ENCODE data around the gene ALPK3.
"Not testable (repeated sequence)": the region's sequence is repeated elsewhere in the genome, so short reads cannot be mapped to it uniquely, and the experiment has no call there.

ALPK3 gene

GRCh38 chr15:84876269-84876668 lies 59.1 kb downstream of the ALPK3 start:
- DNase-seq, result no peak

DNA sequence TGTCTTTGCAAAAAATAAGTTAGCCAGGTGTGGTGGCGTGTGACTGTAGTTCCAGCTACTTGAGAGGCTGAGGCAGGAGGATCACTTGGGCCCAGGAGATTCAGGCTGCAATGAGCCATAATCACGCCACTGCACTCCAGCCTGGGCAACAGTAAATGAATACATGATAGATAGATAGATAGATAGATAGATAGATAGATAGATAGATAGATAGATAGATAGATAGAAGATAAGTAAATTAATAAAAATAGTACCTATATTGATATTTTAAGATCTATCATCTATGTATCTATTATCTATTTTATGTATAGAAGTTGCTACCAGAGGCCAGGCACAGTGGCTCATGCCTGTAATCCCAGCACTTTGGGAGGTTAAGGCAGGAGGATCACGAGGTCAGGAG lies 60.5 kb downstream of the ALPK3 start:
- DNase-seq, result not testable (repeated sequence)

- no peak for DNase-seq
Observed at GRCh38 chr15:84878504-84878903, 61.3 kb downstream of the ALPK3 start.

DNA sequence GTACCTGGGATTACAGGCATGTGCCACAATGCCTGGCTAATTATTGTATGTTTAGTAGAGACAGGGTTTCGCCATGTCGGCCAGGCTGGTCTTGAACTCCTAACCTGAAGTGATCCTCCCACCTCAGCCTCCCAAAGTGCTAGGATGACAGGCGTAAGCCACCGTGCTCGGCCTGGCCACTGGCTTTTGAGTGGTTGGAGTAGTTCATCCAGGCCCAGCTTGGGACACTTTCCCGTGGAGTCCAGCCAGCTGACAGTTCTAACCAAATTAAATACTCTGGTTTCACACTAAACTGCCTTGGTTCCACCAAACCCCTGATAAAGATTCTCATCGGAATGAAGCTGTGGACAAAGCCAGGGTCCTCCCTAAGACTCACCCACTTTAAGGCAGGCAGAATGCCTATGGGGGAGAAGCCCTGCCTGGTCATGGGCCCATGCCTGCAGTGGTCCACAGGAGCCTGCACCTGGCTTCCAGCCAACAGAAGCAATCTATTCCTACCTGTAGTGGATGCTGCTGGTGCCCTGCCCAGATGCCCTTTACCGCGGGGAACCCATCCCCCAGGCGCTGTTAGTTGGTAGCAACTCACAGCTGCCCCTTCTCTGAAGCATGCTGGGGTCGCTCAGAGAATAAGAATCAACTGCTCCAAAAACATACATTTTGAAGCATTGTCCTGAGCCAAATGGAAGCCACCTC lies 62.1 kb downstream of the ALPK3 start:
- DNase-seq, result no peak

- no peak for DNase-seq
Observed at GRCh38 chr15:84880007-84880406, 62.9 kb downstream of the ALPK3 start.

DNA sequence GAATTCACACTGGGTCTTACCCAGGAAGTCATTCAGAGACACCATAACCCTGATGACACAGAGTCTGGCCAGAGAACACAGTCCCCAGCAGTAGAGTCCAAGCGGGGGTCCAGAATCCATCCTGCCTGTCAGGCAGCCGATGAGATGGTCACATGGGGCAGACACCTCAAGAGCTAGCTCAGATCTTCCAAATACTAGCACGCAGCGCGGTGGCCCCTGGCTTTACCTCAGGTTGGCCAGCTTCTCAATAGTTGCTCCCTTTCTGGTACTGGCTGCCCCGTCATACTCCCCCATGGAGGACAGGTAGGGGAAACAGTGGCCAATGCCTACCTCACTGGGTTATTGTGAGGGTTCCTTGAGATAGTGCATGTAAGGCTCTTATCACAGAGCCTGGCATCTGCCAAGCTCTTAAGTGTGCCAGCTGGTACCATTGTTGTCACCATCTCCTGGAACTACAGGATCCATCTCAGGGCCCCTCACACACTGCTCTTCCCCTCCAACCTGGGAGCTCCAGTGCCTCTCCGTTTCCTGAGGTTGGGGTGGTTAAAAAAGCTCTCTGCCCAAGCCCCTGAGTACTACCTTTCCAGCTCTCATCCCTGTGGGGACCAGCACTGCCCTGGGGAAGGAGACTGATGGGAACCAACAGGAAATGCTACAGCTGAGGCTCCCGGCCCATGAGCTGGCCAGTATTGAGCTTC lies 63.8 kb downstream of the ALPK3 start:
- no peak for DNase-seq

DNA sequence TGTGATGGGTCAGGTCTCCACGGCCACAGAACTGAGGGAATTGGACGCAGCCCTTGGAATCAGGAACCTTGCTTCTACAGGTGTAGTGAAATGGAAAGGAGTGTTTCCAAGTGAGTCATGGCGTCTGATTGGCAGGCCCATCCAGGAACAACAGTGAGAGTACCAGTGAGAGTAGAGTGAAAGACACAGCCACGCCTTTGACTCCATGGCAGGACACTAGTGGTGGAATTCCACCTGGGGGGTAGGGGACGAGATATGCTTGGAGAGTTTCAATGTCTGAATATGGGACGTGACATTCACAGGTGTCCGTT lies 64.3 kb downstream of the ALPK3 start:
- DNase-seq, result no peak

DNA sequence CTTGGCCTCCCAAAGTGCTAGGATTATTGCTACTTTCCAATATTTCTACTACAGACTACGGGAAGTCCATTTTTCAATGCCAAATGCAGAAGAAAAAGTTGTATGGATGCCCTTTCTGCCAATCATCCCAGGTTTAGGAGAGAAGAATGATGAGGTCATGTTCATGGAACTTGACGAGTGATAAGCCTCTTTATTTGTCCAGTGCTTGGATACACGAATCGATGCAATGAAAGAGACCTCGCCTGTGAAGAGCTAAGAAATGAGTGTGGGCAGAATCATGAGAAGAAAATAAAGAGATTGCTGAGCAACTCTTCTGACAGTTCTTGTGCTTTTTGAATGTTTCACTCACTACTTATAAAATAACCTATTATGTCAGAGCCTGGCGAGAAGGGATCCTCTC lies 66.3 kb downstream of the ALPK3 start:
- DNase-seq, result no peak

GRCh38 chr15:84883916-84884781 lies 67.0 kb downstream of the ALPK3 start, which contains the start of gene SLC28A1:
SLC28A1 (plus strand) TSS chr15:84884662; CDS start chr15:84887761, 3,099 bp downstream.
- no peak for DNase-seq

DNA sequence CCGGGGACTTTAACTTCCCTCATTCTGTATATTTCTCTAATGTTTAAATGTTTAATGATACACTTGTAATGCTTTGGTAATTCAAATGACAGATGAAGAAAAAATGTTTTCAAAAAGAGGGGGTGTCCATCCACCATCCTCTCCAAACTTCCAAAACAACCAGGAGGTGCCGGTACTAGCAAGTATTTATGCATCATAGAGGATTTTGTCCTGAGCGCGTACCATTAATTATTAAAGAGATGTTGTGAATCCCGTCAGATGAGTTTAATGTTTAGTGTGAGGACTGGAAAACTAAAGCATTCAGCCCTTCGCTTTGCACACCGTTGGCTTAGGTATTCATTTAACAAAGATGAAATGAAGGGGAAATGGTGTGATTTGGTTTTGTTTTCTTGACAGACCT lies 68.6 kb downstream of the ALPK3 start:
- DNase-seq, result no peak

- no peak for DNase-seq
Observed at GRCh38 chr15:84886211-84886983, 69.2 kb downstream of the ALPK3 start.

GRCh38 chr15:84886984-84887299 lies 69.8 kb downstream of the ALPK3 start:
- DNase-seq, result no peak

DNA sequence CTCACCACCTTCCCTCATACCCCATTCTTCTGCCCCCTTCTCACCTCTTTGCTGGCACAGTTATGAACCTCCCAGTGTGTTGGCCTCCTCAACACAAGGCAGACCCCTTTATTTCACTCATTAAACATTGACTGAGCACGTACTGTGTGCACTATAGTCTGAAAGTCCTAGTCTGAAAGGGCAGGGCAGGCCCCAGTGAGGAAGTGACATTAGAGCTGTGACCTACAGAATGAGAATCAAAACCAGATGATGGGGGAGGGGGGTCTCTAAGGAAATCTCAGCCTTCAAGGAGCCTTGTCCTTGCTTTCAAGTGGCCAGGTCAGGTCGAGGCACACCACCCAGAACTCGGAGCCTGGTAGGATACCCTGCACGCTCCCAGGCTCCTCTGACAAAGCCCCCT lies 70.8 kb downstream of the ALPK3 start:
- DNase-seq, result no peak

DNA sequence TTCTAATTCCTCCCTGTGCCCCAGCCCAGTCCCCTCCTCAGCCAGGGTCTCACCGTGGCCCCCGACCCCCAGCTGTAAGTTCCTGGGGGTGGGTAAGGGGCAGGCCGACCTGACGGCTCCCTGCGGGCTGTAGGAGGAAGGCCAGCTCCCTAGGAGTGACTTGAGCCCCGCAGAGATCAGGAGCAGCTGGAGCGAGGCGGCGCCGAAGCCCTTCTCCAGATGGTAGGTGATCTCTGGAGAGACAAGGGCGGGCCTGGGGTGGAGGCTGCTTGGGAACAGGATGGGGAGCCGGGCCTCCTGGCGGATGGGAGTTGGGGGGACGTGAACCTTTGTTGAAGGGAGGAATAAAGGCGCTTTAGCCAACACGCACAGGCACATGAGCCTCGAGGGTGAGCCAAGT lies 71.5 kb downstream of the ALPK3 start:
- DNase-seq, result no peak

DNA sequence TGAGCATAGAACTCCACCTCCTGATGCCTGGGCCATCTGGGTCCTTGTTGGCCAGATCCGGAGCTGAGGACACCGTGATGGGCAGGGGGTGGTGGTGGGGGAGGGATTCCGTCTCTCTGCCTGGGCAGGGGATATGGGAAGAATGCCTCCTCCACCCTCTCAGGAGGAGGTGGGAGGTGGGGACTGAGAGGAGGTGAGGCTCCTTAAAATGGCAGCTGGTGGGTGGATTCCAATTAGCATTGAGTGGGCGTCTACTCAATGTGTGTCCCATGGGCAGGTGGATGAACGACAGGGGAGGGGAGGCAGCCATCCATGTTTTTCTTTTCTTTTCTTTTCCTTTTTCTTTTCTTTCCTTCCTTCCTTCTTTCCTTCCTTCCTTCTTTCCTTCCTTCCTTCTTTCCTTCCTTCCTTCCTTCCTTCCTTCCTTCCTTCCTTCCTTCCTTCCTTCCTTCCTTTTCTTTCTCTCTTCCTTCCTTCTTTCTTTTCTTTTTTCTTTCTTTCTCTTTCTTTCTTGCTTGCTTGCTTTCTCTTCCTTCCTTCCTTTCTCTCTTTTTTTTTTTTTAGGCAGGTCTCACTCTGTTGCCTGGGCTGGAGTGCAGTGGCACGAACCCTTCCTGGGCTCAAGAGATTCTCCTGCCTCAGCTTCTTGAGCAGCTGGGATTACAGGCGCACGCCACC lies 72.3 kb downstream of the ALPK3 start:
- DNase-seq, result no peak

GRCh38 chr15:84889991-84890669 lies 73.0 kb downstream of the ALPK3 start:
- no peak for DNase-seq

GRCh38 chr15:84890670-84891162 lies 73.6 kb downstream of the ALPK3 start:
- DNase-seq, result no peak

DNA sequence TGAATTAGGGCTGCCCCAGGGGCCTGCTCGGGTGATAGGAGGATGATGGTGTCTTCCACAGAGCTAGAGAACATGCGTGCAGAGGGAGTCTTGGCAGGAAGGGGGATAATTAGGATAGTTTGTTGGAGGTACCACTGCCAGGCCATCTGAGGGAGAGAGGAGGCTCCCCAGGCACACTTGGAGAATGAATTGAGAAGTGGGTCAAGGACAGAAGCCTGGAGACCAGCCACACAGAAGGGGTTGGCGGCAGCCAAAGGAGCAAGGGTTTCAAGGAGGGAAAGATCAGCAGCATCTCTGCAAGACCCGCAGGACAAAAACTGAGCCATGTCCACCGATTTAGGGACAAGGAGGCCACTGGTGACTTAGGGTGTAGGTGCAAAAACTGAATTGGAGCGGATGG lies 74.2 kb downstream of the ALPK3 start:
- DNase-seq, result no peak

DNA sequence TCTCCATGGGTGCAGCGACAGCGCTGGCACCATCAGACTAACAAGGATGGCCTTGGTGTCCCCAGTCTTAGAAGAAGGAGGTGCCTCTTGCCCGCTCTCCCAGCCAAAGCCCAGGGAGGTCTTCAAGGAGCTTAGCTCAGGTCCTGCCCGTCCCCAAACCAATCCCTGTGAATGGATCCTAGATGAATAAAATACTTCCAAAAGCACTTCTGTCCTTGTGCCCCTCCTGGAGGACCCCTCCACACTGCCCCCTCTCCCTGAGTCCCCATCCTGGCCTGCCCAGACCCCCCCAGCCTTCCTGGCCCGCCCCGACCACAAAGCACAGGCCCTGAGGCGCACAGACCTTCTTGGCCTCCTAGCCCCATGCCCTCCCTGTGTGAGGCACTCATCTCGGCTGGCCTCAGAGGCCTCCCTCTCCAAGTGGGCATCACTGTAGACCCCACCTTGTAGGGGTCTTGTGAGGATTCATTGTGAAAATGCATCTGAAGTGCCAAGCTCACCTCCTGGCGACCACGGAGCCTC lies 75.7 kb downstream of the ALPK3 start:
- DNase-seq, result no peak

DNA sequence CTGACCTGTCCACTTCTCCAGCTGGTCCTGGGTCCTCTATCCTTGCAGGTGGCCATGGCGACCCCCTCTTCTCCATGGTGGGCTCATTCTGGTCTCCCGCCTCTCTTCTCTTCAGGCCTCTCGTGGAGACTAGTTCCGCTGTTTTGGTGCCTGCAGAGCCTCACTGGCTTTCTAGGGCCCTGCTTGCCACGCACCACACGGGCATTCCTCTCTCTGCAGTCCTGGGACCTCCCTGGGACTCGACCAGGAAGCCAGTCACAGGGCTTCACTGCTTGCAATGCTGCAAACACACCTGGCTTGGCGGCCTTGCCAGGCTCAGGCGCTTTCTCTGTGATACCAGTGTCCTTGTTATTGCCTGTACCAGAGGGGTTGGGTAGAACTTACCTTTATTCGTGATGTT lies 76.5 kb downstream of the ALPK3 start:
- DNase-seq, result no peak

GRCh38 chr15:84894736-84895425 lies 77.7 kb downstream of the ALPK3 start:
- DNase-seq, result no peak
